Nephron (organoid): ENCODE data around the gene PAX5.

Experiments used
- H3K27ac Mint-ChIP-seq, 3 experiments: 2 replicates each; pipeline ENCODE4 v1.8.0; 2020; ENCODE audit warnings: mixed read lengths in 3 of 3, mild to moderate bottlenecking in 2 of 3, moderate library complexity in 1 of 3
- H3K27me3 Mint-ChIP-seq: 2 replicates; pipeline ENCODE4 v1.8.0; 2021; ENCODE audit warnings: low read depth, mild to moderate bottlenecking, moderate library complexity, mixed read lengths
- H3K36me3 Mint-ChIP-seq: 2 replicates; pipeline ENCODE4 v1.8.0; 2020; ENCODE audit warnings: low read depth, mixed read lengths
- H3K4me1 Mint-ChIP-seq: 2 replicates; pipeline ENCODE4 v1.8.0; 2020; ENCODE audit warnings: mixed read lengths
- H3K4me3 Mint-ChIP-seq, 3 experiments: 2 replicates each; pipeline ENCODE4 v1.8.0; 2020; ENCODE audit warnings: mild to moderate bottlenecking in 3 of 3, mixed read lengths in 3 of 3, moderate library complexity in 2 of 3
- H3K9me3 Mint-ChIP-seq: 2 replicates; pipeline ENCODE4 v1.8.0; 2020; ENCODE audit warnings: mixed read lengths
- TF ChIP-seq, protein P1 (sequence below), 3 experiments: fragments of 200-600 bp; sonication (generic); IDR thresholded peaks; one replicate each; pipeline ENCODE4 v1.5.0; 2021; ENCODE audit warnings: antibody characterized with exemption in 3 of 3; ENCODE audit not compliant: unreplicated experiment in 3 of 3

PAX5 gene

DNA sequence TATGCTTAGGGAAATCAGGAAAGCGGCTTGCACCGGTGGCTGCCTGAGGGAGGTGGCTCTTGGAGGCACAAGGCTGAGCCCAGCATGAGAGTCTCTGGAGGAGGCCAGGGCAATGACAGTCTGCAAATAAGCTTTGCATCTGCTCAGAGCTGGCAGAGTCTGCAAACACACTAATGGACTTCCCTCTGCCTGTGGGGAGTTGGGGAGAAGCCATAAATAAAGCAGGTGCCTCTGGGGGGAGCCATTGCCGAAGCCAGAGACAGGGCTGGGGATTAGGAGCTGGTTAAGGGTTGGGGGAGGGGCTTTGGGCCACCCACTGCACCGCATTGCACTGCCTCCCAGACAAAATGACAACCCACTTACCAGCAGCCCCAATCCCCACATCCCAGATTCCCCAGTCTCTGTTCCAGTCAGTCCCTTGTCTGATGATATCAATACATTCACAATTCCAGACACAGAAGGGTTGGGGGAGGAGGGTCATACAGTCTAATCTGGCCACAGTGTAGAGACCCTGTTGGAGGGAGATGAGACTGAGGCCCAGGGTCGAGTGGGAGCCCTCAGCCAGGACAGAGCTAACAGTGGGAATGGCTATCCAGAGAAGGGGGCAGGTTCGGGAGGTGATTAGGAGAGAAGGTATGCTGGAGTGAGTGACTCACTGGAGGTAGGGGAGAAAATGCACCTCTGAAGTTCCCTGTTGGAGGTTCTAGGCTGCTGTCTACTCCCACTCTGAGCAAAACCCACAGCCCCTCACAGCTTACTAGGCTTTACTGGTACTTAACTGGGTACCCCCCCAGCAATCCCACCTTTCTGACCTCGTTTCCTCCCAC is 53.7 kb downstream of the PAX5 start:
- TF ChIP-seq, protein P1, sequence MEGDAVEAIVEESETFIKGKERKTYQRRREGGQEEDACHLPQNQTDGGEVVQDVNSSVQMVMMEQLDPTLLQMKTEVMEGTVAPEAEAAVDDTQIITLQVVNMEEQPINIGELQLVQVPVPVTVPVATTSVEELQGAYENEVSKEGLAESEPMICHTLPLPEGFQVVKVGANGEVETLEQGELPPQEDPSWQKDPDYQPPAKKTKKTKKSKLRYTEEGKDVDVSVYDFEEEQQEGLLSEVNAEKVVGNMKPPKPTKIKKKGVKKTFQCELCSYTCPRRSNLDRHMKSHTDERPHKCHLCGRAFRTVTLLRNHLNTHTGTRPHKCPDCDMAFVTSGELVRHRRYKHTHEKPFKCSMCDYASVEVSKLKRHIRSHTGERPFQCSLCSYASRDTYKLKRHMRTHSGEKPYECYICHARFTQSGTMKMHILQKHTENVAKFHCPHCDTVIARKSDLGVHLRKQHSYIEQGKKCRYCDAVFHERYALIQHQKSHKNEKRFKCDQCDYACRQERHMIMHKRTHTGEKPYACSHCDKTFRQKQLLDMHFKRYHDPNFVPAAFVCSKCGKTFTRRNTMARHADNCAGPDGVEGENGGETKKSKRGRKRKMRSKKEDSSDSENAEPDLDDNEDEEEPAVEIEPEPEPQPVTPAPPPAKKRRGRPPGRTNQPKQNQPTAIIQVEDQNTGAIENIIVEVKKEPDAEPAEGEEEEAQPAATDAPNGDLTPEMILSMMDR (IDR thresholded peaks at IDR 0.05; ENCODE audit: unreplicated experiment in 3 of 3), result no peak
- peaks cover 96% of the 10 kb centered on the region for H3K27me3 Mint-ChIP-seq
- H3K9me3 Mint-ChIP-seq, result peaks cover 2% of the 10 kb centered on the region
- no peaks in the 10 kb centered on the region for H3K4me1 Mint-ChIP-seq
- H3K27ac Mint-ChIP-seq, result no peak overlapping the region
- H3K4me3 Mint-ChIP-seq, result no peak overlapping the region
- no peaks in the 10 kb centered on the region for H3K36me3 Mint-ChIP-seq

GRCh38 chr9:36976371-36977030 is 57.6 kb downstream of the PAX5 start:
- no peak overlapping the region for H3K4me3 Mint-ChIP-seq
- TF ChIP-seq, protein P1 (IDR thresholded peaks at IDR 0.05; ENCODE audit: unreplicated experiment in 3 of 3), result no peak
- no peak overlapping the region for H3K27ac Mint-ChIP-seq
- no peaks in the 10 kb centered on the region for H3K4me1 Mint-ChIP-seq
- no peaks in the 10 kb centered on the region for H3K9me3 Mint-ChIP-seq
- no peaks in the 10 kb centered on the region for H3K36me3 Mint-ChIP-seq
- H3K27me3 Mint-ChIP-seq, result peaks cover 80% of the 10 kb centered on the region

DNA sequence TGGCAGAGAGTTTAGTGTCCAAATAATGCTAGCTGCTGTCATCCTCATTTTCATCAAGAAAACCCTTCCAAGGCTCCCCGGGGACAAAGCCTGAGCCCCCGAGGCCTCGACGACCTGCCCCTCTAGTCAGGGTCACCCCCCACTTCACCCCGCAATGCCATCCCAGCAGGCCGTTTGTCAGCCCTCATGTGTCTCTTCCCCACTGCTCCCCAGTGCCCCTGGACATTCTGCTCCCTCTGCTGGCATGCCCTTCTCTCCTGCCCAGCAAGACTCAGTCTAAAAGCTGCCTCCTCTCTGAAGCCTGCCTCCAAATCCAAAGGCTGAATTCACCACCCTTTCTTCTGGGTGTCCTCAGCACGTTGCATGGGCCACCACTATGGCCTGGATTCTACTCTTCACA is 59.3 kb downstream of the PAX5 start:
- H3K27me3 Mint-ChIP-seq, result peaks cover 77% of the 10 kb centered on the region
- no peaks in the 10 kb centered on the region for H3K9me3 Mint-ChIP-seq
- no peaks in the 10 kb centered on the region for H3K36me3 Mint-ChIP-seq
- no peak overlapping the region for H3K27ac Mint-ChIP-seq
- no peak overlapping the region for H3K4me3 Mint-ChIP-seq
- TF ChIP-seq, protein P1 (IDR thresholded peaks at IDR 0.05; ENCODE audit: unreplicated experiment in 3 of 3), result no peak
- no peaks in the 10 kb centered on the region for H3K4me1 Mint-ChIP-seq

GRCh38 chr9:36971935-36972488 is 62.1 kb downstream of the PAX5 start:
- no peak overlapping the region for H3K4me3 Mint-ChIP-seq
- H3K9me3 Mint-ChIP-seq, result no peaks in the 10 kb centered on the region
- H3K4me1 Mint-ChIP-seq, result no peaks in the 10 kb centered on the region
- TF ChIP-seq, protein P1 (IDR thresholded peaks at IDR 0.05; ENCODE audit: unreplicated experiment in 3 of 3), result no peak
- H3K27ac Mint-ChIP-seq, result no peak overlapping the region
- H3K27me3 Mint-ChIP-seq, result peaks cover 62% of the 10 kb centered on the region
- no peaks in the 10 kb centered on the region for H3K36me3 Mint-ChIP-seq

- Mint-ChIP-seq H3K27ac (no peak overlapping the region), H3K4me3 (no peak overlapping the region), H3K9me3 (no peaks in the 10 kb centered on the region), H3K36me3 (no peaks in the 10 kb centered on the region), H3K27me3 (peaks cover 47% of the 10 kb centered on the region), H3K4me1 (no peaks in the 10 kb centered on the region)
- TF ChIP-seq, protein P1 (IDR thresholded peaks at IDR 0.05; ENCODE audit: unreplicated experiment in 3 of 3), result no peak
Measured at GRCh38 chr9:36970007-36970888, 63.8 kb downstream of the PAX5 start.
